K562 (cell line): ENCODE results near the gene MYBPHL. TPM values are rescaled to one million over a fixed set of nuclear protein-coding genes. Genes with fewer than 3 reads are reported as not detected.

Source experiments
- CEBPG ChIP-seq, 3 experiments: fragments of 200-800 bp in 1 of 3; sonication (Bioruptor generic) in 1 of 3; sonication (generic) in 1 of 3; formaldehyde crosslinking in 1 of 3; IDR thresholded peaks in 2 of 3; conservative IDR thresholded peaks in 1 of 3; 2 replicates each; pipeline versions ENCODE4 v1.6.1 to v1.8.0; 2016 to 2022; ENCODE audit warnings: missing compliant biosample characterization in 2 of 3, missing genetic modification characterization in 2 of 3, mild to moderate bottlenecking in 1 of 3, missing genetic modification reagents in 1 of 3
- ELF4 ChIP-seq: fragments of 450-650 bp; formaldehyde crosslinking; IDR thresholded peaks from 2 replicates; pipeline ENCODE4 v1.4.0; 2022; ENCODE audit warnings: missing genetic modification characterization
- HDGF ChIP-seq: fragments of 450-650 bp; IDR thresholded peaks from 2 replicates; pipeline ENCODE4 v1.6.1; 2016
- HES1 ChIP-seq: fragments of 450-650 bp; IDR thresholded peaks from 2 replicates; pipeline ENCODE4 v1.6.1; 2016; ENCODE audit warnings: low read depth, mild to moderate bottlenecking, moderate library complexity
- PHB ChIP-seq: fragments of 250-450 bp; sonication (Bioruptor Pico); IDR thresholded peaks from 2 replicates; pipeline ENCODE4 v1.5.0; 2021
- POLR2G ChIP-seq: fragments of 200-400 bp; formaldehyde crosslinking; IDR thresholded peaks from 2 replicates; pipeline ENCODE4 v1.6.1; 2017; ENCODE audit warnings: low read depth, mild to moderate bottlenecking, antibody characterized with exemption, low read length, moderate library complexity
- RREB1 ChIP-seq: fragments of 250-450 bp; sonication (Bioruptor Pico); IDR thresholded peaks from 2 replicates; pipeline ENCODE4 v1.4.0; 2020
- SAP30 ChIP-seq: fragments of 200-600 bp; sonication (generic); IDR thresholded peaks from 2 replicates; pipeline ENCODE4 v1.6.1; 2012; ENCODE audit warnings: borderline replicate concordance, low read depth, mild to moderate bottlenecking, moderate library complexity, low read length, control low read depth, inconsistent platforms; ENCODE audit not compliant: insufficient read depth, poor library complexity, severe bottlenecking
- ZNF184 ChIP-seq: sonication (generic); formaldehyde crosslinking; IDR thresholded peaks from 2 replicates; pipeline ENCODE4 v1.5.0; 2020; ENCODE audit warnings: missing genetic modification reagents
- ZNF639 ChIP-seq, 2 experiments: fragments of 200-800 bp in 1 of 2; sonication (Bioruptor generic) in 1 of 2; sonication (generic) in 1 of 2; formaldehyde crosslinking in 1 of 2; IDR thresholded peaks in 1 of 2; conservative IDR thresholded peaks in 1 of 2; 2 replicates each; pipeline versions ENCODE4 v1.5.0 to v1.6.1; 2016 to 2020; ENCODE audit warnings: missing compliant biosample characterization in 1 of 2, missing genetic modification characterization in 1 of 2, missing genetic modification reagents in 1 of 2
- polyA plus RNA-seq, 8 experiments: library from polyadenylated mRNA; depleted of rRNA in 4 of 8; stranded (reverse) in 5 of 8; unstranded in 3 of 8; fragments of >200 nt; fragmentation: Nextera tagmentation in 2 of 8; fragmentation: Illumina TruSeq in 1 of 8; extraction: Ambion mirVana in 2 of 8; extraction: Trizol in 1 of 8; gene quantifications; 2 replicates each; pipeline versions ENCODE4 v1.2.1 to v1.2.3, GENCODE V29; 2011 to 2014; ENCODE audit warnings: inconsistent platforms in 1 of 8, missing spikeins in 1 of 8
- total RNA-seq, 7 experiments: library from RNA; depleted of rRNA in 6 of 7; stranded (reverse); fragments of >200 nt in 6 of 7; fragmentation: Illumina TruSeq in 2 of 7; extraction: Trizol in 2 of 7; gene quantifications; 2 replicates each; pipeline versions ENCODE4 v1.2.1 to v1.2.3, GENCODE V29; 2011 to 2021; ENCODE audit warnings: low replicate concordance in 1 of 7
- TF ChIP-seq, protein P1 (sequence below), 2 experiments: IDR thresholded peaks; 2 replicates each; pipeline ENCODE4 v1.6.1; 2012; ENCODE audit warnings: improper control_type of control experiment in 2 of 2, low read depth in 2 of 2, low read length in 2 of 2, borderline replicate concordance in 1 of 2
- TF ChIP-seq, protein P2 (sequence below): IDR thresholded peaks from 2 replicates; pipeline ENCODE4 v1.6.1; 2014; ENCODE audit warnings: antibody characterized with exemption

Gene MYBPHL
- total and polyA plus RNA-seq, 9 of the 15 experiments (the other 6 are each of a cell fraction or from before 2014, with no cell fraction given): 0.20 to 1.9 (median 0.33) TPM

DNA sequence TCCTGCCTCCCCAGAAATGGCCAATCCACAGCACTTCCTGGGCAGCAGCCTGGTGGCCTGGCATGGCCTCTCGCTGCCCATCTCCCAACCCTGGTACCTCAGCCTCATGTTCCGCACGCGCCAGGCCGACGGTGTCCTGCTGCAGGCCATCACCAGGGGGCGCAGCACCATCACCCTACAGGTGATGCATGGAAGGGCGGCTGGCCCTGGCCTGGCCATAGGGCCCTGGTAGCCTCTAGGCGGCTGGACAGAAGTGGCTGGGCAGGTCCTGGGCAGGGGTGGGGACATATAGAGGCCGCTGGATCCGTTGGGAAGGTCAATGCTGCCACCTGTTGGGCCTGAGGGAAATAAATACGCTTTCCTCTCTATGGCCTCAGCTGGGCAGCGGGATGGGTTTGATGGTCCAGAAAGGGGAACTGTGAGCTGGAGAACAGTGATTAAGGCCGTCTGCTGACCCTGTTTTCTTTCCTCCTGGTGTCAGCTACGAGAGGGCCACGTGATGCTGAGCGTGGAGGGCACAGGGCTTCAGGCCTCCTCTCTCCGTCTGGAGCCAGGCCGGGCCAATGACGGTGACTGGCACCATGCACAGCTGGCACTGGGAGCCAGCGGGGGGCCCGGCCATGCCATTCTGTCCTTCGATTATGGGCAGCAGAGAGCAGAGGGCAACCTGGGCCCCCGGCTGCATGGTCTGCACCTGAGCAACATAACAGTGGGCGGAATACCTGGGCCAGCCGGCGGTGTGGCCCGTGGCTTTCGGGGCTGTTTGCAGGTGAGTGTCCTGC, 43.0 kb downstream of the MYBPHL start (continued):
- TF ChIP-seq SAP30: no peak
- TF ChIP-seq, protein P1, sequence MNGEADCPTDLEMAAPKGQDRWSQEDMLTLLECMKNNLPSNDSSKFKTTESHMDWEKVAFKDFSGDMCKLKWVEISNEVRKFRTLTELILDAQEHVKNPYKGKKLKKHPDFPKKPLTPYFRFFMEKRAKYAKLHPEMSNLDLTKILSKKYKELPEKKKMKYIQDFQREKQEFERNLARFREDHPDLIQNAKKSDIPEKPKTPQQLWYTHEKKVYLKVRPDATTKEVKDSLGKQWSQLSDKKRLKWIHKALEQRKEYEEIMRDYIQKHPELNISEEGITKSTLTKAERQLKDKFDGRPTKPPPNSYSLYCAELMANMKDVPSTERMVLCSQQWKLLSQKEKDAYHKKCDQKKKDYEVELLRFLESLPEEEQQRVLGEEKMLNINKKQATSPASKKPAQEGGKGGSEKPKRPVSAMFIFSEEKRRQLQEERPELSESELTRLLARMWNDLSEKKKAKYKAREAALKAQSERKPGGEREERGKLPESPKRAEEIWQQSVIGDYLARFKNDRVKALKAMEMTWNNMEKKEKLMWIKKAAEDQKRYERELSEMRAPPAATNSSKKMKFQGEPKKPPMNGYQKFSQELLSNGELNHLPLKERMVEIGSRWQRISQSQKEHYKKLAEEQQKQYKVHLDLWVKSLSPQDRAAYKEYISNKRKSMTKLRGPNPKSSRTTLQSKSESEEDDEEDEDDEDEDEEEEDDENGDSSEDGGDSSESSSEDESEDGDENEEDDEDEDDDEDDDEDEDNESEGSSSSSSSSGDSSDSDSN (IDR thresholded peaks at IDR 0.05; ENCODE audit: borderline replicate concordance in 1 of 2, low read depth in 2 of 2, low read length in 2 of 2): peak; percentile 59 to 79; a peak in 2 of 4 replicates
- no peak for TF ChIP-seq PHB
- peak; percentile 95 for TF ChIP-seq HDGF
- TF ChIP-seq, protein P2, sequence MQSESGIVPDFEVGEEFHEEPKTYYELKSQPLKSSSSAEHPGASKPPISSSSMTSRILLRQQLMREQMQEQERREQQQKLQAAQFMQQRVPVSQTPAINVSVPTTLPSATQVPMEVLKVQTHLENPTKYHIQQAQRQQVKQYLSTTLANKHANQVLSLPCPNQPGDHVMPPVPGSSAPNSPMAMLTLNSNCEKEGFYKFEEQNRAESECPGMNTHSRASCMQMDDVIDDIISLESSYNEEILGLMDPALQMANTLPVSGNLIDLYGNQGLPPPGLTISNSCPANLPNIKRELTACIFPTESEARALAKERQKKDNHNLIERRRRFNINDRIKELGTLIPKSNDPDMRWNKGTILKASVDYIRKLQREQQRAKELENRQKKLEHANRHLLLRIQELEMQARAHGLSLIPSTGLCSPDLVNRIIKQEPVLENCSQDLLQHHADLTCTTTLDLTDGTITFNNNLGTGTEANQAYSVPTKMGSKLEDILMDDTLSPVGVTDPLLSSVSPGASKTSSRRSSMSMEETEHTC: peak; percentile 41; the same call in 1 of the 2 replicates
- TF ChIP-seq ZNF184 (CRISPR knock-in tag): no peak
- no peak for TF ChIP-seq HES1
- TF ChIP-seq POLR2G: peak; percentile 36; the same call in 1 of the 2 replicates
- TF ChIP-seq ZNF639 (CRISPR knock-in tag; conservative IDR thresholded peaks at IDR 0.05 in 1 of 2, IDR thresholded peaks at IDR 0.05 in 1 of 2): no peak
- no peak for TF ChIP-seq ELF4 (CRISPR knock-in tag)
- TF ChIP-seq CEBPG (CRISPR knock-in tag; IDR thresholded peaks at IDR 0.05): peak; percentile 28; the same call in 1 of the 2 replicates
- TF ChIP-seq CEBPG (tag; conservative IDR thresholded peaks at IDR 0.05 in 1 of 2, IDR thresholded peaks at IDR 0.05 in 1 of 2): no peak
- TF ChIP-seq RREB1 (CRISPR knock-in tag): 0 out of 2 replicates have a peak, but pooled peaks have one; percentile 80
